ENCODE measurements around the gene FAM210B. TPM values are rescaled to one million over a fixed set of nuclear protein-coding genes. Genes with fewer than 3 reads are reported as not detected.

Gene FAM210B
- total RNA-seq, 1 donor from 2014 or later: 52.7 TPM

DNA sequence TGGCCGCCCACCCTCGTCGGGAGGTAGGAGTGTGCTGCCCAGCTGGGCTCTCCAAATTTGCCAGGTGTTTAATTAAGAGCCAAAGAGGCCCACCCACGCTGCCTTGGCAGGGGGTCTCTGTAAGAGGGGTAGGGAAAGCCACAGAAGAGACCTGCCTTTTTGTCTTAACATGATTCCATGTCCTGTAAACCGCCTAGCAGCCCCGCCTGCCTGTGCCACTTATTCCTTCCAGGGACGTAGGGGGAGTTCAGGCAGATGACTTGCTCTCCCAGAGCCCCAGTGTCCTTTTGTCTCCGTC, 2.1 kb downstream of the FAM210B start:
- H3K4me3 ChIP-seq: peak overlapping the region; percentile 86
- no peaks in the 10 kb centered on the region for H3K9me3 ChIP-seq (replicated peaks)
- H3K4me1 ChIP-seq: peaks cover 50% of the 10 kb centered on the region
- peak overlapping the region; percentile 94 for H3K27ac ChIP-seq (replicated peaks)
- intact Hi-C loops (cut with micrococcal nuclease): no loop called here
- no peak for DNase-seq
- H3K27me3 ChIP-seq (ENCODE audit: low read depth): no peaks in the 10 kb centered on the region
- H3K36me3 ChIP-seq: peaks cover 15% of the 10 kb centered on the region
- TF ChIP-seq, protein P1, sequence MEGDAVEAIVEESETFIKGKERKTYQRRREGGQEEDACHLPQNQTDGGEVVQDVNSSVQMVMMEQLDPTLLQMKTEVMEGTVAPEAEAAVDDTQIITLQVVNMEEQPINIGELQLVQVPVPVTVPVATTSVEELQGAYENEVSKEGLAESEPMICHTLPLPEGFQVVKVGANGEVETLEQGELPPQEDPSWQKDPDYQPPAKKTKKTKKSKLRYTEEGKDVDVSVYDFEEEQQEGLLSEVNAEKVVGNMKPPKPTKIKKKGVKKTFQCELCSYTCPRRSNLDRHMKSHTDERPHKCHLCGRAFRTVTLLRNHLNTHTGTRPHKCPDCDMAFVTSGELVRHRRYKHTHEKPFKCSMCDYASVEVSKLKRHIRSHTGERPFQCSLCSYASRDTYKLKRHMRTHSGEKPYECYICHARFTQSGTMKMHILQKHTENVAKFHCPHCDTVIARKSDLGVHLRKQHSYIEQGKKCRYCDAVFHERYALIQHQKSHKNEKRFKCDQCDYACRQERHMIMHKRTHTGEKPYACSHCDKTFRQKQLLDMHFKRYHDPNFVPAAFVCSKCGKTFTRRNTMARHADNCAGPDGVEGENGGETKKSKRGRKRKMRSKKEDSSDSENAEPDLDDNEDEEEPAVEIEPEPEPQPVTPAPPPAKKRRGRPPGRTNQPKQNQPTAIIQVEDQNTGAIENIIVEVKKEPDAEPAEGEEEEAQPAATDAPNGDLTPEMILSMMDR (IDR thresholded peaks at IDR 0.05; ENCODE audit: borderline replicate concordance): no peak

DNA sequence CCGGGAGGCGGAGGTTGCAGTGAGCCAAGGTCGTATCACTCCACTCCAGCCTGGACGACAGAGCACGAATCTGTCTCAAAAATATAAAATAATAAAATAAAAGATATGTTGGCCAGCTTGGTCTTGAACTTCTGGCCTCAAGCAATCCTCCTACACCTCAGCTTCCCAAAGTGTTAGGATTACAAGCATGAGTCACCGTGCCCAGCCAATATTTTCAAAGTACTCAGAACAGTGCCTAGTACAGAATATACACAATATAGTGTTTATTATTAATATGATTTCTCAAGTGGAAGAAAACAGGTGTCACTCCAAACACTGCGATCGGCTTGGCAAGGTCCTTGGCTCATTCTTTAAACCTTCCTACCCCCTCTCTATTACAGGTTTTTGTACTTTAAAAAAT, 3.1 kb downstream of the FAM210B start:
- H3K9me3 ChIP-seq (replicated peaks): no peaks in the 10 kb centered on the region
- intact Hi-C loops (cut with micrococcal nuclease): no loop called here
- no peak overlapping the region for H3K4me3 ChIP-seq
- H3K27me3 ChIP-seq (ENCODE audit: low read depth): no peaks in the 10 kb centered on the region
- no peak for DNase-seq
- H3K27ac ChIP-seq (replicated peaks): no peak overlapping the region
- TF ChIP-seq, protein P1 (IDR thresholded peaks at IDR 0.05; ENCODE audit: borderline replicate concordance): no peak
- peaks cover 50% of the 10 kb centered on the region for H3K4me1 ChIP-seq
- H3K36me3 ChIP-seq: peaks cover 25% of the 10 kb centered on the region

DNA sequence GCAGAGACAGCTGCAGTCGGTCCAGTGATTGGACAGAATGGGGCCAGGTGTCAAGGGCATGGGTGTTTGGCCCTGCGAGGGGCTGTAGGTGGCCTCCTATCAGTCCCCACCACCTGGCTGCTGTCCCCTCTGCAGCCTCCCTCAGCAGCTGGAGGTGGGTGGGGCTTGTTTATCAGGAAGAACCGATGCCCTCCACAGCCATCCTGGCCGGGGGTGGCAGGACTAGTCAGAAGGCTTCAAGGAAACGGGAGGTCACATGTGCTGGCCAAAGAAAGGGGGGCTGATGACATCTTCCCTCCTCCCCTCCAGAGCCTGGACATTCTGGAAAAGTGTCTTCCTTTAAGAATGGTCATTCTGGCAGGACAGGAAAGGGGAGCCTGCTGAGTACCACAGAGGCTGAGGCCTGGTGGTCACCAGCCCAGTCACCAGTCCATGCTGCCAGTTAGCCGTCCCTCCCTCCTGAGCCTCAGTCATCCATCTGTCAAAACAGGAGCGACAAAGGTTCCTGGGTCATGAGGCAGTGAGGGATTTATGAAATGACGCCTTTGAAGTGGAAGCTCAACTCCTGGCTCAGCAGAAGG, 4.1 kb downstream of the FAM210B start:
- Histone ChIP-seq H3K4me3 (no peak overlapping the region), H3K36me3 (peaks cover 35% of the 10 kb centered on the region), H3K27ac (replicated peaks) (no peak overlapping the region), H3K27me3 (ENCODE audit: low read depth) (no peaks in the 10 kb centered on the region), H3K4me1 (peaks cover 50% of the 10 kb centered on the region), H3K9me3 (replicated peaks) (no peaks in the 10 kb centered on the region)
- TF ChIP-seq, protein P1 (IDR thresholded peaks at IDR 0.05; ENCODE audit: borderline replicate concordance): no peak
- DNase-seq: no peak
- intact Hi-C loops (cut with micrococcal nuclease): no loop called here

DNA sequence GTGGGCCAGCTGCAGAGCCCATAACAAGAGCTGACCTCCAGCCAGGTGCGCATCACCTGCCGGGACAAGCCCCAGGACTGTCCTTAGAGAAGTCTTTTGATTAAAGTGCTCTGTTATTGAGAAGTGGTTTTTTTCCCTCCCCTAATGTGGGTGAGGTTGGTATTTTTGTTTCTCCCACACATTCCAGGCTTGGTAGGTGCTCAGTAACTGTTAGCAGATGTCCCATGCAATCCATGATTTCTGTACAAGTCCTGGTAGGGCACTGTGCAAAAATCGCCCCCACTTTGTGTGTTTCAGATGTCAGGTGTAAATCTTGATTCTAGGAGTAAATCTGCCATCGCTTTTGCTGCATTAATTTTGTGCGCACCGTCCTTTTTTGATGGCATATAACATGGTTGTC, 4.7 kb downstream of the FAM210B start:
- H3K4me1 ChIP-seq: peaks cover 47% of the 10 kb centered on the region
- no peak overlapping the region for H3K27ac ChIP-seq (replicated peaks)
- no peak overlapping the region for H3K4me3 ChIP-seq
- no peak for DNase-seq
- no peaks in the 10 kb centered on the region for H3K9me3 ChIP-seq (replicated peaks)
- H3K36me3 ChIP-seq: peaks cover 41% of the 10 kb centered on the region
- intact Hi-C loops (cut with micrococcal nuclease): no loop called here
- no peaks in the 10 kb centered on the region for H3K27me3 ChIP-seq (ENCODE audit: low read depth)
- TF ChIP-seq, protein P1 (IDR thresholded peaks at IDR 0.05; ENCODE audit: borderline replicate concordance): no peak

DNA sequence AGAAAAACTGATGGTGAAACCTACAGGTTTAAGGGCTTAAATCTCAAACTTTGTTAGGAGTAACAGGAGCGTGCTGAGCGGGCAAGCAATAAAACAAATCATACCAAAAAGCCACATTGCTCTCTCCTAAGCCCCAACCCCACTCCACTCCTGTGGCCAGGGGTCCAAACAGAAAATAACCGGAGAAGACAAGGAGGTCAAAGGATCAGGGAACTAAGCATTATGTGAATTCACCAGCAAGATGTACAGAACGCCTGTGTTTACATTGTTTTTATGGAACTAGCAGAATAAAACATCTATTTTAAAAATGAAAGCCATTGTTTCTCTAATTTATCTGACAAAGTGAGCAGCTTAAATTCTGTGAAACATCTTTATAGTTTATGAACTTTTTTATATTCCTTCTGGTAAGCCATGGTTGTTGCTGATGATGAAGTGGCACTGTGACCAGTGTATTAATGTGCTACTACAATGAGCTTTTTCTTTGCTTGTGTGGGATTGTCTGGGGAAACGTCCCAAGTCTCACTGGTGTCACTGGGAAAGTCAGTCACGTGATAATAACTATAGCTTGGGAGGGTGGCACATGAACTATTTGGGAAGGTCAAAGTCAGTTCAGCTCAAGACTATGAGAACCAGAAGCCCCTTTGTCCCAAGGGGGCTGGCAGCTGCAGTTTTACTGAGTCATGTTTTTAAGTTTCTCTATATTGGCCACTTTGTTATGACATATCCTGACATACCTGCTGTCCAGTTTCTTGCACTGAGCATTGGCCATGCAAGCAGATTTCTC, 9.8 kb downstream of the FAM210B start:
- Histone ChIP-seq H3K27ac (replicated peaks) (no peak overlapping the region), H3K9me3 (replicated peaks) (no peaks in the 10 kb centered on the region), H3K36me3 (peaks cover 59% of the 10 kb centered on the region), H3K4me1 (peaks cover 8% of the 10 kb centered on the region), H3K4me3 (no peak overlapping the region), H3K27me3 (ENCODE audit: low read depth) (no peaks in the 10 kb centered on the region)
- intact Hi-C loops (cut with micrococcal nuclease): no loop called here
- DNase-seq: no peak
- TF ChIP-seq, protein P1 (IDR thresholded peaks at IDR 0.05; ENCODE audit: borderline replicate concordance): no peak
